H9 (cell line): ENCODE results near the gene SMIM3. TPM values are rescaled to one million over a fixed set of nuclear protein-coding genes. Genes with fewer than 3 reads are reported as not detected.

Experiments used
- DNase-seq: peaks from one replicate; pipeline ENCODE4 v3.0.0-alpha.2; 2017
- H2AFZ ChIP-seq: one replicate; pipeline ENCODE4 v1.6.1; 2013; ENCODE audit warnings: mild to moderate bottlenecking, low read length, control low read depth, moderate library complexity
- H2AK5ac ChIP-seq: 2 replicates; pipeline ENCODE4 v1.6.1; 2013; ENCODE audit warnings: low read length, control low read depth, mixed read lengths; ENCODE audit not compliant: insufficient read length
- H2BK120ac ChIP-seq: one replicate; pipeline ENCODE4 v1.6.1; 2013; ENCODE audit warnings: low read depth, mild to moderate bottlenecking, low read length, control low read depth, inconsistent platforms; ENCODE audit not compliant: poor library complexity, severe bottlenecking
- H2BK12ac ChIP-seq: 2 replicates; pipeline ENCODE4 v1.6.1; 2013; ENCODE audit warnings: low read length, control low read depth, mixed read lengths, low read depth; ENCODE audit not compliant: insufficient read length
- H2BK15ac ChIP-seq: 2 replicates; pipeline ENCODE4 v1.6.1; 2013; ENCODE audit warnings: low read depth, low read length, control low read depth
- H2BK20ac ChIP-seq: one replicate; pipeline ENCODE4 v1.6.1; 2013; ENCODE audit warnings: low read depth, mild to moderate bottlenecking, low read length, control low read depth, inconsistent platforms; ENCODE audit not compliant: poor library complexity, severe bottlenecking
- H2BK5ac ChIP-seq: 2 replicates; pipeline ENCODE4 v1.6.1; 2013; ENCODE audit warnings: low read length, control low read depth, mixed read lengths; ENCODE audit not compliant: insufficient read length
- H3K14ac ChIP-seq: 2 replicates; pipeline ENCODE4 v1.6.1; 2013; ENCODE audit warnings: low read length, control low read depth; ENCODE audit not compliant: insufficient read depth
- H3K18ac ChIP-seq: 2 replicates; pipeline ENCODE4 v1.6.1; 2013; ENCODE audit warnings: low read depth, mild to moderate bottlenecking, mixed read lengths, low read length, control low read depth; ENCODE audit not compliant: insufficient read length
- H3K23ac ChIP-seq: 2 replicates; pipeline ENCODE4 v1.6.1; 2013; ENCODE audit warnings: low read length, control low read depth, mixed read lengths, low read depth; ENCODE audit not compliant: insufficient read length
- H3K23me2 ChIP-seq: 2 replicates; pipeline ENCODE4 v1.6.1; 2013; ENCODE audit warnings: low read depth, mild to moderate bottlenecking, mixed read lengths, low read length, control low read depth; ENCODE audit not compliant: insufficient read length, poor library complexity, severe bottlenecking
- H3K27ac ChIP-seq: 2 replicates; pipeline ENCODE4 v1.5.1; 2013; ENCODE audit warnings: low read length, control low read depth, mixed read lengths, low read depth; ENCODE audit not compliant: insufficient read length
- H3K27me3 ChIP-seq: 2 replicates; pipeline ENCODE4 v1.6.1; 2013; ENCODE audit warnings: low read length, control low read depth, inconsistent platforms; ENCODE audit not compliant: insufficient read depth
- H3K4ac ChIP-seq: 2 replicates; pipeline ENCODE4 v1.6.1; 2013; ENCODE audit warnings: low read depth, mild to moderate bottlenecking, control low read depth, inconsistent platforms, low read length, moderate library complexity
- H3K4me1 ChIP-seq: 2 replicates; pipeline ENCODE4 v1.6.1; 2013; ENCODE audit warnings: low read length, control low read depth, inconsistent platforms; ENCODE audit not compliant: insufficient read depth
- H3K4me2 ChIP-seq: 2 replicates; pipeline ENCODE4 v1.6.1; 2013; ENCODE audit warnings: low read length, control low read depth, mixed read lengths; ENCODE audit not compliant: insufficient read length, insufficient read depth
- H3K56ac ChIP-seq: 2 replicates; pipeline ENCODE4 v1.6.1; 2013; ENCODE audit warnings: low read depth, mild to moderate bottlenecking, mixed read lengths, low read length, control low read depth; ENCODE audit not compliant: insufficient read length
- H3K79me1 ChIP-seq: 2 replicates; pipeline ENCODE4 v1.6.1; 2013; ENCODE audit warnings: low read depth, mild to moderate bottlenecking, moderate library complexity, low read length, control low read depth, inconsistent platforms; ENCODE audit not compliant: insufficient read depth, poor library complexity, severe bottlenecking
- H3K79me2 ChIP-seq: 2 replicates; pipeline ENCODE4 v1.6.1; 2013; ENCODE audit warnings: low read length, control low read depth, inconsistent platforms; ENCODE audit not compliant: insufficient read depth
- H3K9ac ChIP-seq: 2 replicates; pipeline ENCODE4 v1.6.1; 2013; ENCODE audit warnings: low read length, control low read depth, mixed read lengths; ENCODE audit not compliant: insufficient read length; ENCODE audit errors: extremely low read depth
- H3K9me3 ChIP-seq: one replicate; pipeline ENCODE4 v1.6.1; 2013; ENCODE audit warnings: low read depth, low read length, inconsistent platforms; ENCODE audit not compliant: control insufficient read depth
- H3T11ph ChIP-seq: one replicate; pipeline ENCODE4 v1.6.1; 2013; ENCODE audit warnings: mild to moderate bottlenecking, low read length, control low read depth, inconsistent platforms
- H4K20me1 ChIP-seq: one replicate; pipeline ENCODE4 v1.6.1; 2013; ENCODE audit not compliant: control insufficient read depth, insufficient read length, insufficient read depth
- H4K5ac ChIP-seq: 2 replicates; pipeline ENCODE4 v1.6.1; 2013; ENCODE audit warnings: low read depth, mild to moderate bottlenecking, mixed read lengths, low read length, control low read depth; ENCODE audit not compliant: insufficient read length
- H4K8ac ChIP-seq: replicated peaks from 2 replicates; pipeline ENCODE4 v1.6.1; 2013; ENCODE audit warnings: low read length, control low read depth, mixed read lengths, low read depth; ENCODE audit not compliant: insufficient read length
- H4K91ac ChIP-seq: 2 replicates; pipeline ENCODE4 v1.6.1; 2013; ENCODE audit warnings: low read depth, mild to moderate bottlenecking, moderate library complexity, mixed read lengths, low read length, control low read depth; ENCODE audit not compliant: insufficient read length
- H3K27ac Mint-ChIP-seq, 3 experiments: 2 replicates in 2 of 3; 3 replicates in 1 of 3; pipeline ENCODE4 v1.8.0; 2020 to 2021; ENCODE audit warnings: mixed read lengths in 3 of 3, mild to moderate bottlenecking in 1 of 3, moderate library complexity in 1 of 3
- H3K27me3 Mint-ChIP-seq: 2 replicates; pipeline ENCODE4 v1.8.0; 2021; ENCODE audit warnings: low read depth, mild to moderate bottlenecking, moderate library complexity, mixed read lengths
- H3K36me3 Mint-ChIP-seq, 3 experiments: 2 replicates in 2 of 3; 3 replicates in 1 of 3; pipeline ENCODE4 v1.8.0; 2020 to 2021; ENCODE audit warnings: low read depth in 3 of 3, mixed read lengths in 3 of 3; ENCODE audit not compliant: insufficient read depth in 1 of 3
- H3K4me1 Mint-ChIP-seq, 2 experiments: 2 replicates each; pipeline ENCODE4 v1.8.0; 2020; ENCODE audit warnings: mixed read lengths in 2 of 2
- H3K4me3 Mint-ChIP-seq, 2 experiments: 2 replicates in 1 of 2; 3 replicates in 1 of 2; pipeline ENCODE4 v1.8.0; 2020 to 2021; ENCODE audit warnings: mild to moderate bottlenecking in 2 of 2, mixed read lengths in 2 of 2, moderate library complexity in 1 of 2
- H3K9me3 Mint-ChIP-seq, 2 experiments: 2 replicates in 1 of 2; 3 replicates in 1 of 2; pipeline ENCODE4 v1.8.0; 2020; ENCODE audit warnings: mild to moderate bottlenecking in 2 of 2, mixed read lengths in 2 of 2, moderate library complexity in 1 of 2
- CTCF ChIP-seq: fragments of 200-600 bp; sonication (generic); conservative IDR thresholded peaks from 3 replicates; pipeline ENCODE4 v1.8.0; 2021; ENCODE audit warnings: antibody characterized with exemption, mild to moderate bottlenecking
- WGBS: extraction: QIAGEN DNeasy Blood & Tissue Kit; methylation state at CpG from one replicate; pipeline ENCODE4 v1.1.7; 2013; ENCODE audit warnings: missing lambda C conversion rate, low lambda C conversion rate, mixed read lengths; ENCODE audit not compliant: insufficient read length; ENCODE audit errors: extremely low coverage; 5-methylcytosine and 5-hydroxymethylcytosine counted together
- total RNA-seq: library from RNA; stranded (reverse); gene quantifications from 2 replicates; pipeline ENCODE4 v1.2.1, GENCODE V29; 2021

SMIM3 gene
- total RNA-seq, 1 experiment from 2014 or later: 42.0 TPM

DNA sequence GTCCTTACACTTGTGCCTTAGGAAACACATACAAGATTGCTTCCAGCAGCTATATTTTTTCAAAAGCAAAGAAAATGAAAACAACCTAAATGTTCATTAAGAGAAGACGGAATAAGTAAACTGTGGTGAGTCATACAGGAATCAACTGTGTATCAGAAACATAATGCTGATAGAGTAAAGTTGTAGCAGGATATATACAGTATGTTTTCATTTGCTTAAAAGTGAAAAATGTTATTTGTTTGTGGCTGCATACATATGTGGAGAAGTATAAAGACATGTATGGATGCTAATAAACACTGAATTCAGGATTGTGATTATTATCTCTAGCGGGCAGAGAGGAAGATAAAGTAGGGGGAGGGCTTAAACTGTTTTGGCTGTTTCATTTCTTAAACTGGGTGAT lies 28.1 kb upstream of the SMIM3 start:
- Histone ChIP-seq H4K91ac (no peak overlapping the region), H3K9me3 (no peaks in the 10 kb centered on the region), H3K18ac (no peak overlapping the region), H3K4me1 (no peaks in the 10 kb centered on the region), H2BK5ac (no peak overlapping the region), H2AFZ (no peak overlapping the region), H4K5ac (no peak overlapping the region), H3K23ac (no peak overlapping the region), H3K27me3 (no peaks in the 10 kb centered on the region), H3K23me2 (no peaks in the 10 kb centered on the region), H3K4me2 (no peak overlapping the region), H2BK20ac (no peak overlapping the region), H4K8ac (no peak overlapping the region), H2BK15ac (no peak overlapping the region), H3T11ph (no peak overlapping the region), H3K4ac (no peak overlapping the region), H2BK12ac (no peak overlapping the region), H3K14ac (no peak overlapping the region), H3K56ac (no peak overlapping the region), H3K27ac (no peak overlapping the region), H2AK5ac (no peak overlapping the region), H3K79me1 (no peaks in the 10 kb centered on the region), H2BK120ac (no peak overlapping the region), H3K9ac (no peak overlapping the region), H4K20me1 (no peaks in the 10 kb centered on the region), H3K79me2 (no peaks in the 10 kb centered on the region)
- DNase-seq: no peak
- no CpG with 5 or more reads among the region's 2 CpGs for WGBS
- Mint-ChIP-seq H3K4me3 (no peak overlapping the region), H3K36me3 (peaks cover 30 to 49% (median 38%) of the 10 kb centered on the region in 3 experiments; a peak in 6 of 7 replicates), H3K27me3 (no peaks in the 10 kb centered on the region), H3K27ac (no peak overlapping the region), H3K9me3 (peaks cover under 1 to 2% of the 10 kb centered on the region in 2 experiments; a peak in 3 of 5 replicates), H3K4me1 (no peaks in the 10 kb centered on the region)
- no peak for TF ChIP-seq CTCF
